Hepatocyte (in vitro differentiated cells): Measurements from ENCODE around the gene GLDC.

Source experiments
- EZH2 ChIP-seq: fragments of 200-600 bp; sonication (generic); IDR thresholded peaks from 2 replicates; pipeline ENCODE4 v1.6.1; 2016; ENCODE audit warnings: antibody characterized with exemption, mild to moderate bottlenecking, borderline replicate concordance
- TF ChIP-seq, protein P1 (sequence below): fragments of 200-600 bp; sonication (generic); IDR thresholded peaks from 2 replicates; pipeline ENCODE4 v1.5.1; 2016; ENCODE audit warnings: antibody characterized with exemption, mild to moderate bottlenecking; ENCODE audit not compliant: poor library complexity

DNA sequence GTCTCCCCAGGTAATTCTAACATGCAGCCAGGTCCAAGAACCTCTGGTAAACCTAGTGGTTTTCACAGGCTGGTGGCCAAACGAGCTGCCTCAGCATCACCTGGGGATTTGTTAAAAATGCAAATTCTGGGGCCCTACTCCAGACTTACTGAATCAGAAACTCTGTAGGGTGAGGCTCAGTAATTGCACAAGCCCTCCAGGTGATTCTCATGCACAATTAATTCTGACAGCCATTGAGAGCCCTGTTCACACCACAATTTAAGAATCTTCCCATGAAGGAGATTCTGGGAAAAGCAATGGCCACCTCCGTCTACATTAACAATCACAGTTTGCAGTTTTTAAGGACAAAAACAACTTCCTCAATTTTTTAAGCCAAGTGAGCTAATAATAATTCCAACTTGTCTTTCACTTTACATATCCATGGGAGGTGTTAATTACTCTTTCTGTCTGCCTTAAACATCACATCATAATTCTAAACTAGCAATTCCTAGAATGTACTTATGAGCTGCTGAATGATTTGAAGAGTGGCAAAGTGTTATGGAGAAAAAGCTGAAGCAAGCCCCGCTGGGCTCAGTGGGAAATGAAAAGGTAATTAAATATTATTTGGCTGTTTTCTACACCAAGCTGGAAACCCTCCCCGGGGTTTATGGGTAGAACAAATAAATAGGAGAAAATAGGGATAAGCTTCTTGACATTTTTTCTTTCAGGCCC lies 70.0 kb downstream of the GLDC start:
- TF ChIP-seq, protein P1, sequence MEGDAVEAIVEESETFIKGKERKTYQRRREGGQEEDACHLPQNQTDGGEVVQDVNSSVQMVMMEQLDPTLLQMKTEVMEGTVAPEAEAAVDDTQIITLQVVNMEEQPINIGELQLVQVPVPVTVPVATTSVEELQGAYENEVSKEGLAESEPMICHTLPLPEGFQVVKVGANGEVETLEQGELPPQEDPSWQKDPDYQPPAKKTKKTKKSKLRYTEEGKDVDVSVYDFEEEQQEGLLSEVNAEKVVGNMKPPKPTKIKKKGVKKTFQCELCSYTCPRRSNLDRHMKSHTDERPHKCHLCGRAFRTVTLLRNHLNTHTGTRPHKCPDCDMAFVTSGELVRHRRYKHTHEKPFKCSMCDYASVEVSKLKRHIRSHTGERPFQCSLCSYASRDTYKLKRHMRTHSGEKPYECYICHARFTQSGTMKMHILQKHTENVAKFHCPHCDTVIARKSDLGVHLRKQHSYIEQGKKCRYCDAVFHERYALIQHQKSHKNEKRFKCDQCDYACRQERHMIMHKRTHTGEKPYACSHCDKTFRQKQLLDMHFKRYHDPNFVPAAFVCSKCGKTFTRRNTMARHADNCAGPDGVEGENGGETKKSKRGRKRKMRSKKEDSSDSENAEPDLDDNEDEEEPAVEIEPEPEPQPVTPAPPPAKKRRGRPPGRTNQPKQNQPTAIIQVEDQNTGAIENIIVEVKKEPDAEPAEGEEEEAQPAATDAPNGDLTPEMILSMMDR = no peak
- TF ChIP-seq EZH2 = no peak
